IPS DF 19.7 (cell line): ENCODE measurements around the gene PPP1R8.

ENCODE experiments used
- DNase-seq: peaks from one replicate; pipeline ENCODE4 v3.0.0-alpha.2; 2013; ENCODE audit warnings: low read depth, low spot score

Gene PPP1R8

GRCh38 chr1:27872059-27872801, 41.6 kb downstream of the PPP1R8 start, which contains the start of gene THEMIS2:
Gene THEMIS2 (plus strand): TSS chr1:27872544. CDS start chr1:27872572, 28 bp downstream.
- no peak for DNase-seq

DNA sequence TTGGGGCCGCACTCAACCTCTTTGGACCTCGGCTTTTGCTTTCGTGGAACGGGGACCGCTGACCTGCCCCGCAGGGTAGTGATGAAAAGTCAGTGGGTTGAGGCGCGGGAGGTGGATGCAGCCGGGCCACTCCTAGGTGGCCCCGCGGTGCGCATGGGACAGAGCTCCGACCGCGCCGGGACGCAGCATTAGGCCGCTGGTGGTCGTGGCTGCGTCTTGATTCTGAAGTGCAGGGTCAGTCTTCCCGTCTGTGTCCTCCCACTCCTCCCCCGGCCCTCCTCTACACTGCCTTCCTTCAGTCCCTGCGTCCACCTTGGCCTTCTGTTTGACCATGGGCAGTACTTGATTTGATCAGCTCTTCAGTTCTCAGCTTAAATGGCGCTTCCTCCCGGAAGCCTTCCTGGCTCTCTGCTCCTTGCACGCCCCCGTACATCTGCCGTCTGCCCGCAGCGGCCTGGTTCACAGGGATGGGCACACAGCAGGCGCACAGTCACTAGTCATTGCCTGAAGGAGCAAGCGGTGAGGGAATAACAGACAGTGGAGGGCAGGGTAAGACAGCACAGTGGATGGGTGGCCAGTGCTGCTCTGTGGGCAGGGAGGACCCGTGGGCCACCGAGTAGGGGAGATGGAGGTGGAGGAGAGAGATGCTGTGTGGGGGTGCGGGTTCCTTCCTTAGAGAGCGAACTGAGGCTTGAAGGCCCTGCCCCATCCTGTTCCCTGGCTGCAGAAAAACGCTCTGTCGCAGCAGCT, 42.4 kb downstream of the PPP1R8 start:
- no peak for DNase-seq

DNA sequence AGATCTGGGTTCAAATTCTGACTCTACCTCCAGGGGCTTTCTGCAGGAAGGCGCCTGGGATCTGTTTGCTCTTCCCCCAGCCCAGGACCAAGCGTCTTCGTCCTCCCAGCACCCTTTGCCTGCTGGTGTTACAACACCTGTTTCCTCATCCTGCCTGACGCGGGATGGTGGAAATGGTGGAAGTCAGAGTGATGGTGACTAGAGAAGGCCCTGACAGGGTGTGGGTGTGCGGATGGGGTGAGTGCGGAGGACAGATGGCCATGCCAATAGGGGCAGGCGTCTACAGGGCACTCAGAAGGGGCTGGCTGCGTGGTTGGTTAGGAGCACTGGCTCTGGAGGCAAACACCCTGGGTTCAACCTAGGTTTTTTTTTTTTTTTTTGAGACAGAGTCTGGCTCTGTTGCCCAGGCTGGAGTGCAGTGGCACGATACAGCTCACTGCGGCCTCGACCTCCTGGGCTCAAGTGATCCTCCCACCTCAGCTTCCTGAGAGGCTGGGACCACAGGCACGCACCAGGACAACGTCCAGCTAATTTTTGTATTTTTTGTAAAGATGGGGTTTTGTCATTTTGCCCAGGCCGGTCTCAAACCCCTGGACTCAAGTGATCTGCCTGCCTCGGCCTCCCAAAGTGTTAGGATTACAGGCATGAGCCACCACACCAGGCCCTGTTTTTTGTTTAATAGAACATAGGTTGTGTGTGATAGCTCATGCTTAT, 43.2 kb downstream of the PPP1R8 start:
- DNase-seq: no peak

- DNase-seq: no peak
Observed at GRCh38 chr1:27876341-27877114, 45.9 kb downstream of the PPP1R8 start.

DNA sequence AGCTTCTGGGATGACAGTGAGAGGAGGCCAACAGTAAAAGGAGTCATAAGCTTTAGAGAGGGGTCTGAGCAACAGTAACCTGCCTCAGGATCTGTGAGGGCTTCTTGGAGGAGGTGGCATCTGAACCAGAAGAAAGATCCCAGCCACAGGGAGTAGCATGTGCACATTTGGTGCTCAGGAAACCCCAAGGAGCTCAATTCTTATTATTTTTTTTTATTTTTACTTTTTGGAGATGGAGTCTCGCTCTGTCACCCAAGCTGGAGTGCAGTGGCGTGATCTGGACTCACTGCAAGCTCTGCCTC, 46.5 kb downstream of the PPP1R8 start:
- no peak for DNase-seq

GRCh38 chr1:27878039-27878438, 47.5 kb downstream of the PPP1R8 start:
- no peak for DNase-seq

GRCh38 chr1:27878787-27879335, 48.3 kb downstream of the PPP1R8 start:
- no peak for DNase-seq

- no peak for DNase-seq
Observed at GRCh38 chr1:27879374-27880082, 48.9 kb downstream of the PPP1R8 start.

DNA sequence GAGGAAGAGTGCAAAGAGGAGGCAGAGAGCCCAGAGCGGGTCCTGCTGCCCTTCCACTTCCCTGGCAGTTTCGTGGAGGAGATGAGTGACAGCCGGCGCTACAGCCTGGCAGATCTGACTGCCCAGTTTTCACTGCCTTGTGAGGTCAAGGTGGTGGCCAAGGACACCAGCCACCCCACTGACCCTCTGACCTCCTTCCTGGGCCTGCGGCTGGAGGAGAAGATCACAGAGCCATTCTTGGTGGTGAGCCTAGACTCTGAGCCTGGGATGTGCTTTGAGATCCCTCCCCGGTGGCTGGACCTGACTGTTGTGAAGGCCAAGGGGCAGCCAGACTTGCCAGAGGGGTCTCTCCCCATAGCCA, 51.9 kb downstream of the PPP1R8 start:
- no peak for DNase-seq

DNA sequence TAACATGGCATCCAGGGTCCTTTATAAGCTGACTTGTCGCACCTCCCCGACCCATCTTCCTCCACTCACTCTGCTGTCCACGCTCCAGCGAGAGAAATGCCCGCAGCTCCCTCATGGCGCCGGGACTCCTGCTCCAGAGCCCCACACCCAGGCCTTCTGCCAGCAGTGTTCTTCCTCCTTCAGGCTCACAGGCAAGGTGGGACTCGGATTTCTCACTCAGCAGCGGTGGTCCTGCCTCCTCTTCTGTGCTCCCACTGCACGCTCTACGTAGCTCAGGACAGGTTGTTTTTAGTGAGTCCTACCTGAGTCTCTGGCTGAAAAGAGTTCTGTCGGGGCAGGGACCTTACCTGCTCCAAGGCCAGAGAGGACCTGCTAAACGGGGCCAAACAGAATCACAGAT, 53.0 kb downstream of the PPP1R8 start:
- no peak for DNase-seq

GRCh38 chr1:27884006-27884954, 53.7 kb downstream of the PPP1R8 start:
- DNase-seq: no peak

DNA sequence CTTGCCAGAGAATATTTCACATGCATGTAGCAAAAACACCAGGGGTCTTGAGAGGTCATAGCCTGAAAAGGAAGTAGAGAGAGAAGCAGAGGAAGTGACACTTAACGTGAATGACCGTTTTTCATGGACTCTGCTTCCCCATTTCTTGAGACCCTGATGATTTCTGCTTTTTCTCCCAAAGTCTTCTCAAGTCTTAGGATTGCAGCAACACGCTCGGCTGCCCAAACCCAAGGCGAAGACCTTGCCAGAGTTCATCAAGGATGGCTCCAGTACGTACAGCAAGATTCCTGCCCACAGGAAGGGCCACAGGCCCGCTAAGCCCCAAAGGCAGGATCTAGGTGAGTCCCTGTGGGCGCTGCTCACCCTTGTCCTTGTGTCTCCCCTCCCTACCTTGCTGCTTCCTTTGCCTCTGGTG, 54.5 kb downstream of the PPP1R8 start:
- no peak for DNase-seq

GRCh38 chr1:27885621-27886352, 55.2 kb downstream of the PPP1R8 start:
- DNase-seq: no peak

GRCh38 chr1:27886353-27886679, 55.7 kb downstream of the PPP1R8 start:
- no peak for DNase-seq

GRCh38 chr1:27886744-27887143, 56.2 kb downstream of the PPP1R8 start:
- no peak for DNase-seq

DNA sequence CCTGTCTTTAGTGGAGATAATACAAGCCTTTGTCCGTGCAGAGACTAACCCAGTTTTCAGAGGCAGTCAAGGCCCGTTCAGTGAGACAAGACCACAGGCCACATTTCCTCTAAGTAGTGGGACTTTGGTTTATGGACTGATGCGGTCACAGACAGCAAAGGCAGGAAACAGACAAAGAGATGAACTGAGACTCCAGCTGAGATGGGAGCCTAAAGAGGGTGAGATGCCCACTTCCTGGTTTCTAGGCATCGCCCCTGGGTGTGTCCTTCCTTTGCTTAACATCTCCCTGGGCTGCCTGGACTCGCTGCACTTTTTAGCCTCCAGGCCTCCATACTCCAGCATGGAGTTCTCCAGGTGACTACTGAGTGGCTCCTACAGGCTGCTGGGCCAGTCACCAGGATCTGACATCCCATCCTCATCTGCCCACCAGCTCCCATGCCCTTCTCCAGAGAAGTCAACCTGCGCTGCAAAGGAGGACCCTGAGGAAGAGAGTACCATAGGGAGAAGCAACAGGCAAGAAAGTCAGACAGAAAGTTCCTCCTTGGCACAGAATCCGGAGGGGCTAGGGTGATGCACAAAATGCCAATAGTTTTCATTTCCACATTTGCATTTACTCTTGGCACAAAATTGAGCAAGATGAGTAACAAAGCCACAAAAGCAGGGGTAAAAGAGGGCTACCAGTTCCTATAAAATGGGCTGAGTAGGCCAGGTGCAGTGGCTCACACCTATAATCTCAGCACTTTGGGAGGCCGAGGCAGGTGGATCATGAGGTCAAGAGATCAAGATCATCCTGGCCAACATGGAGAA, 56.8 kb downstream of the PPP1R8 start:
- DNase-seq: no peak

GRCh38 chr1:27889506-27889905, 58.9 kb downstream of the PPP1R8 start:
- no peak for DNase-seq

DNA sequence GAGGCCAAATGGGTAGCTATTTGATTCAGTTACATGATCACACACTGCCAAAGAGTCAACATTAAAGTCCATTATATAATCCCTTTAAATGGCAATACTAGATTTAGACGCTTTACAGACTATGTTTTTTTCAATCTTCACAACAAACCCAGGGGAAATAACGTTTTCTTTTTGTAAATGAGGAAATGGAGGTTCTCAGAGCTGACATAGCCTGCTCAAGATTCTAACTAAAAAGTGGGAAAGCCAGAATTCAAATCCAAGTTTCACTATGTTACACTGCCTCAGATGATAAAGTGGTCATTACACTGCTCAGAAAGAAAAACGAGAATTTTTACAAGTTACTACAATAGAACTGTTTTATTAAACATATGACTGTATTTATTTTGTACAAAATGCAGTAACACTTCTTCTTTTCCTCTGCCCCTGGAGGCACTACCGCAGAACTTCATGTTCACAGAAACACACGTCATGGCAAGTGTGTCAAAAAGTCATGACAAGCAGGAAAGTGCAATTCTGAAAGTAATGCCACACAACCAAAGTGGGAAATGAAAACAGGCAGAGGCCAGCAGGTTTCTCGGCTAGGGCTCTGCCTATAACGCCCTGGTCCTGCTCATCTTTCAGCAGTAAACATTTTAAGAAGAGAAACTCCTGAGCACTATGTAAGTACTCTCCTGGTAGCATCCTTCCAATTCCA, 60.8 kb downstream of the PPP1R8 start:
- no peak for DNase-seq
